Natural killer cell (primary cell): ENCODE measurements around the gene EHD4. TPM values are rescaled to one million over a fixed set of nuclear protein-coding genes. Genes with fewer than 3 reads are reported as not detected.

ENCODE experiments used
- ATAC-seq, 3 donors: fragments of 150-1000 bp in 2 of 3; fragments of 200-7000 bp in 1 of 3; cut with Tn5 transposase; 1 replicate in 1 of 3; 2 replicates in 2 of 3; pipeline ENCODE4 v1.10.0; 2021; ENCODE audit warnings: mild to moderate bottlenecking in 2 of 3, moderate library complexity in 2 of 3
- DNase-seq, 2 donors: peaks; one replicate each; pipeline versions ENCODE4 v3.0.0 to v3.0.0-alpha.2; 2013 to 2021; ENCODE audit warnings: mixed read lengths in 1 of 2
- H3K27ac ChIP-seq: one replicate; pipeline ENCODE4 v1.5.1; 2013; ENCODE audit warnings: mild to moderate bottlenecking, low read length
- H3K27me3 ChIP-seq: one replicate; pipeline ENCODE4 v1.6.1; 2013; ENCODE audit warnings: low read length; ENCODE audit not compliant: control insufficient read depth, insufficient read depth
- H3K36me3 ChIP-seq: one replicate; pipeline ENCODE4 v1.6.1; 2013; ENCODE audit warnings: low read length; ENCODE audit not compliant: control insufficient read depth, insufficient read depth
- H3K4me1 ChIP-seq: one replicate; pipeline ENCODE4 v1.6.1; 2013; ENCODE audit warnings: low read length; ENCODE audit not compliant: control insufficient read depth, insufficient read depth
- H3K4me3 ChIP-seq: one replicate; pipeline ENCODE4 v1.5.1; 2013; ENCODE audit warnings: low read length
- H3K9me3 ChIP-seq: one replicate; pipeline ENCODE4 v1.6.1; 2013; ENCODE audit warnings: low read length; ENCODE audit not compliant: control insufficient read depth, insufficient read depth
- H3K27ac Mint-ChIP-seq, 2 donors: one replicate each; pipeline ENCODE4 v1.8.0; 2022; ENCODE audit warnings: mild to moderate bottlenecking in 2 of 2, mixed read lengths in 2 of 2, moderate library complexity in 1 of 2
- H3K27me3 Mint-ChIP-seq, 2 donors: one replicate each; pipeline ENCODE4 v1.8.0; 2022; ENCODE audit warnings: low read depth in 2 of 2, mixed read lengths in 2 of 2
- H3K36me3 Mint-ChIP-seq: one replicate; pipeline ENCODE4 v1.8.0; 2022; ENCODE audit warnings: mixed read lengths
- H3K4me1 Mint-ChIP-seq, 2 donors: one replicate each; pipeline ENCODE4 v1.8.0; 2022; ENCODE audit warnings: mixed read lengths in 2 of 2
- H3K4me3 Mint-ChIP-seq: one replicate; pipeline ENCODE4 v1.8.0; 2022; ENCODE audit warnings: mild to moderate bottlenecking, moderate library complexity, mixed read lengths
- H3K9me3 Mint-ChIP-seq, 2 donors: one replicate each; pipeline ENCODE4 v1.8.0; 2022; ENCODE audit warnings: mixed read lengths in 2 of 2
- CTCF ChIP-seq: fragments of 200-600 bp; IDR thresholded peaks from one replicate; pipeline ENCODE4 v1.8.0; 2022; ENCODE audit warnings: antibody characterized with exemption
- whole genome bisulfite sequencing: methylation state at CpG from one replicate; pipeline ENCODE4 v1.1.7; 2013; ENCODE audit warnings: missing lambda C conversion rate; ENCODE audit not compliant: insufficient coverage; 5-methylcytosine and 5-hydroxymethylcytosine counted together
- intact Hi-C: fragments of 100-400 bp; cut with micrococcal nuclease; formaldehyde crosslinking; loops from one replicate; pipeline ENCODE4 v1.14.2; 2022
- total RNA-seq, 4 donors: library from RNA; stranded (reverse); fragments of 120-200 nt in 1 of 4; gene quantifications; one replicate each; pipeline versions ENCODE4 v1.2.3 to v1.2.4, GENCODE V29; 2013 to 2022

Gene EHD4
- total RNA-seq, 3 donors from 2014 or later (not counting 1 experiment from before 2014, with no cell fraction given) = 28.4 to 34.6 (median 31.7) TPM

- peaks cover 20 to 58% of the 10 kb centered on the region in 2 donors for H3K4me1 Mint-ChIP-seq
- no peak for ATAC-seq
- H3K4me3 ChIP-seq = no peak overlapping the region
Observed at GRCh38 chr15:41892621-41893421, 79.5 kb downstream of the EHD4 start.

GRCh38 chr15:41891946-41892345 lies 80.4 kb downstream of the EHD4 start:
- DNase-seq (no peak), ATAC-seq (no peak)
- Mint-ChIP-seq H3K4me3 (no peak overlapping the region), H3K4me1 (peaks cover 20 to 66% of the 10 kb centered on the region in 2 donors), H3K27me3 (no peaks in the 10 kb centered on the region), H3K9me3 (no peaks in the 10 kb centered on the region), H3K36me3 (no peaks in the 10 kb centered on the region), H3K27ac (peak overlapping the region; percentile 53 to 97)
- no peak for TF ChIP-seq CTCF
- WGBS = 94% methylated on average over 3 of the region's 3 CpGs
- H3K36me3 ChIP-seq = no peaks in the 10 kb centered on the region
- peaks cover 68% of the 10 kb centered on the region for H3K4me1 ChIP-seq
- H3K9me3 ChIP-seq = no peaks in the 10 kb centered on the region
- no peak overlapping the region for H3K27ac ChIP-seq
- intact Hi-C loops = no loop called here
- no peaks in the 10 kb centered on the region for H3K27me3 ChIP-seq
- no peak overlapping the region for H3K4me3 ChIP-seq

More at GRCh38 chr15:41892621-41893421, 79.5 kb downstream of the EHD4 start:
- Histone ChIP-seq H3K27me3 (no peaks in the 10 kb centered on the region), H3K36me3 (no peaks in the 10 kb centered on the region), H3K9me3 (no peaks in the 10 kb centered on the region), H3K4me1 (peaks cover 63% of the 10 kb centered on the region), H3K27ac (peak overlapping the region; percentile 91)
- no peak for TF ChIP-seq CTCF
- H3K36me3 Mint-ChIP-seq = no peaks in the 10 kb centered on the region
- no peak overlapping the region for H3K4me3 Mint-ChIP-seq
- WGBS = 76% methylated on average over 22 of the region's 22 CpGs
- no peaks in the 10 kb centered on the region for H3K27me3 Mint-ChIP-seq
- DNase-seq = peak in 1 of 2 donors; percentile 62
- intact Hi-C loops = no loop called here
- H3K27ac Mint-ChIP-seq = peak overlapping the region; percentile 53 to 97
- no peaks in the 10 kb centered on the region for H3K9me3 Mint-ChIP-seq

GRCh38 chr15:41891226-41891625 lies 81.1 kb downstream of the EHD4 start:
- no peak for DNase-seq
- ATAC-seq = no peak
- intact Hi-C loops = no loop called here
- Mint-ChIP-seq H3K9me3 (no peaks in the 10 kb centered on the region), H3K27me3 (no peaks in the 10 kb centered on the region), H3K4me3 (no peak overlapping the region), H3K36me3 (no peaks in the 10 kb centered on the region), H3K4me1 (peaks cover 20 to 61% of the 10 kb centered on the region in 2 donors), H3K27ac (peak overlapping the region in 1 of 2 donors; percentile 16)
- no peaks in the 10 kb centered on the region for H3K9me3 ChIP-seq
- no peak overlapping the region for H3K27ac ChIP-seq
- H3K27me3 ChIP-seq = no peaks in the 10 kb centered on the region
- H3K36me3 ChIP-seq = no peaks in the 10 kb centered on the region
- H3K4me1 ChIP-seq = peaks cover 64% of the 10 kb centered on the region
- WGBS = 96% methylated on average over 6 of the region's 6 CpGs
- TF ChIP-seq CTCF = no peak
- H3K4me3 ChIP-seq = no peak overlapping the region
